ENCODE results near the gene CENPT.
A peak's percentile ranks its signal among the peaks of the same experiment; 100 is the strongest.

The CENPT gene

DNA sequence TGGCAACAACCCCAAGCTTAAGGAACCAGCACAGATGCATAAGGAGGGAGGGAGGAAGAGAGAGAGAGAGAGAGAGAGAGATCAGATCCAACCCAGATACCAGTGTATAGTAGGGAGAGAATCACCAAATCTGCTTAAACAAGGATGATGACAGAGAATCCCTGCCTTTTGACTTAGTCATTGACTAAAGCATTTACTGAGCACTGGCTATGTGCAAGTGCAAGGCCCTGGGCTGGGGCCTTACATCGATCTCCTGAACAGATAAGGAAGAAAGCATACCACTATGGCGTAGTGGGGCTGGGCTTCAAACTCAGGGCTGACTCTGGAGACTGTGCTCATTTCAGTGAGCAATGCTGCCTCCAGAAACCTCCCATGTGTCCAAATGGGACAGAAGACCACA is 25.0 kb downstream of the CENPT start:
- no peak overlapping the region for H3K4me3 ChIP-seq (ENCODE audit: control insufficient read depth, low read depth, low read length)
- no peak for DNase-seq (ENCODE audit: low read depth)
- TF ChIP-seq, protein P1, sequence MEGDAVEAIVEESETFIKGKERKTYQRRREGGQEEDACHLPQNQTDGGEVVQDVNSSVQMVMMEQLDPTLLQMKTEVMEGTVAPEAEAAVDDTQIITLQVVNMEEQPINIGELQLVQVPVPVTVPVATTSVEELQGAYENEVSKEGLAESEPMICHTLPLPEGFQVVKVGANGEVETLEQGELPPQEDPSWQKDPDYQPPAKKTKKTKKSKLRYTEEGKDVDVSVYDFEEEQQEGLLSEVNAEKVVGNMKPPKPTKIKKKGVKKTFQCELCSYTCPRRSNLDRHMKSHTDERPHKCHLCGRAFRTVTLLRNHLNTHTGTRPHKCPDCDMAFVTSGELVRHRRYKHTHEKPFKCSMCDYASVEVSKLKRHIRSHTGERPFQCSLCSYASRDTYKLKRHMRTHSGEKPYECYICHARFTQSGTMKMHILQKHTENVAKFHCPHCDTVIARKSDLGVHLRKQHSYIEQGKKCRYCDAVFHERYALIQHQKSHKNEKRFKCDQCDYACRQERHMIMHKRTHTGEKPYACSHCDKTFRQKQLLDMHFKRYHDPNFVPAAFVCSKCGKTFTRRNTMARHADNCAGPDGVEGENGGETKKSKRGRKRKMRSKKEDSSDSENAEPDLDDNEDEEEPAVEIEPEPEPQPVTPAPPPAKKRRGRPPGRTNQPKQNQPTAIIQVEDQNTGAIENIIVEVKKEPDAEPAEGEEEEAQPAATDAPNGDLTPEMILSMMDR (IDR thresholded peaks at IDR 0.05; ENCODE audit: control insufficient read depth, insufficient read depth, low read depth, low read length, missing control alignments) = no peak

DNA sequence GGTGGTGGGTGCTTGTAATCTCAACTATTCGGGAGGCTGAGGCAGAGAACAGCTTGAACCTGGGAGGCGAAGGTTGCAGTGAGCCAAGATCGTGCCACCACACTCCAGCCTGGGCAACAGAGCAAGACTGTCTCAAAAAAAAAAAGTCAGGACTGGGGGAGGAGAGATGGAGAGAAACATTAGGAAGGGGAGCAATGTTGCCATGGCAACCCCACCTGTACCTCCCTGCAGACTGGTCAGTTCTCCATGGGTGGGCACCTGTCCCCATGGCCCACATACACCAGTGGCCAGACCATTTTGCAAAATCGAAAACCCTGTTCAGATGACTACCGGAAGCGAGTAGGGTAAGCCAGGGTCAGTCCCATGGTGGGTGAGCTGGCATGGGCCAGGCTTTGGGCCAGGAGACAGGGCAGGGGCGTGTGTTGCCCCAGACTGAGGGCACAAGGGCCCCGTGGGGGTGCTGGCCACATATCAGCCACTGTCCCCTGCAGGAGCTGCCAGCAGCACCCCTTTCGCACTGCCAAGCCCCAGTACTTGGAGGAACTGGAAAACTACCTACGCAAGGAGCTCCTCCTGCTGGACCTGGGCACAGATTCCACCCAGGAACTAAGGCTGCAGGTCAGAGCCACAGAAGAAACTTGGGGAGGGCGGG is 26.8 kb downstream of the CENPT start:
- TF ChIP-seq, protein P1 (IDR thresholded peaks at IDR 0.05; ENCODE audit: control insufficient read depth, insufficient read depth, low read depth, low read length, missing control alignments) = no peak
- no peak for DNase-seq (ENCODE audit: low read depth)
- H3K4me3 ChIP-seq (ENCODE audit: control insufficient read depth, low read depth, low read length) = no peak overlapping the region

DNA sequence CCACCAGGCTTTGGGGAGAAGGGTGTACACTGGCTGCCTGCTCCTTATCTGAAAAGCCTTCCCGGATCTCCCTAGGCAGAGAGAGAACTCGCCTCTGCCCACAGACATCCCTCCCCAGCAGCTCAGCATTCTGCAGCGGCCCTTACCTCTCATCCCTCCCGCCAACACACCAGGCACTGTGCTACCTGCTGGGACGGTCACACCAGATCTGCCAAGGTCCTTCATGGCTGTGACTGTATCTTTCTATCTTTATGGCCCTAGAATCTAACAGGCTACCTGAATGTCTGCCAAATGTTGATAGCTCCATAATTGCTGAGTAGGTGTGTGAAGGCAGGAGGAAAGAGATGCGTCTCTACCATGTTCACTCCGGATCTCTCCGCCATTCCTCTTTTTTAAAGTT is 32.9 kb downstream of the CENPT start:
- H3K4me3 ChIP-seq (ENCODE audit: control insufficient read depth, low read depth, low read length) = no peak overlapping the region
- no peak for DNase-seq (ENCODE audit: low read depth)
- TF ChIP-seq, protein P1 (IDR thresholded peaks at IDR 0.05; ENCODE audit: control insufficient read depth, insufficient read depth, low read depth, low read length, missing control alignments) = no peak

DNA sequence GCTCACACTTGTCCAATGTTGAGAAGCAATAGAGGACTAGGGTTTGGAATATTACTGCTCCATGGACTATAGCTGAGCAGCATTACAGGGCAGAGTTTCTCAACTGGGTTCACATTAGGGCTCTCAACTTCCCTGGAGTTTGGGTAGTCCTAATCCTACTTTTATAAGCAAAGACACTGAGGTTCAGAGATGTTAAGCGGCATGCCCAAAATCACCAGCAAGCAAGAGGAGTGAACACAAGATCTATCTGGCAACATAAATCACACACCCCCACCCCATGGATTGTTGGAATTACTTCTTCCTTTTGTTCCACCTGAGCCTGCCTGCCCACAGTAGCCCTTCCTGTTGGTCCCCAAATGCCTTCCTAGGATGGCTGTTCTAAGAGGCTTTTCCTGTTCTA is 35.6 kb downstream of the CENPT start:
- no peak overlapping the region for H3K4me3 ChIP-seq (ENCODE audit: control insufficient read depth, low read depth, low read length)
- no peak for DNase-seq (ENCODE audit: low read depth)
- TF ChIP-seq, protein P1 (IDR thresholded peaks at IDR 0.05; ENCODE audit: control insufficient read depth, insufficient read depth, low read depth, low read length, missing control alignments) = no peak

DNA sequence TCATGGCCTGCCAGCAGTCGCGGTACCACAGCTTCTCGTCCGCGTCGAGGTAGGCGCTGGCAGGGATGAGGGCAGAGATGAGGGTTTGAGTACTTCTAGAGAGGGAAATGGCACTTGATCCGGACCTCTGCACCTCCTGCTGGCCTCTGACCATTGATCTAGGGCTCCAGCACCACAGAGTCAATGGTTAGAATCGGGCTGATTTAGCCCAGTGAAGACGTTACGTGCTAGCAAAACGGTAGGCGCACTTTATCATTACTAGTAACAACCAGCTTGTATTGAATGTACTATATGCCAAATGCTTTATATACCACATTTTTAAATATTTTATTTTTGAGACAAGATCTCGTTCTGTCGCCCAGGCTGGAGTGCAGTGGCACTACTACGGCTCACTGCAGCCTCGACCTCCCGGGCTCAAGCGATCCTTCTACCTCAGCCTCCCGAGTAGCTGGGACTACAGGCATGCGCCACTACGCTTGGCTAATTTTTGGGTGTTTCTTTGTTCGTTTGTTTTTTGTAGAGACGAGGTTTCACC is 40.3 kb downstream of the CENPT start:
- TF ChIP-seq, protein P1 (IDR thresholded peaks at IDR 0.05; ENCODE audit: control insufficient read depth, insufficient read depth, low read depth, low read length, missing control alignments) = peak; percentile 28
- H3K4me3 ChIP-seq (ENCODE audit: control insufficient read depth, low read depth, low read length) = peak overlapping the region; percentile 89

DNA sequence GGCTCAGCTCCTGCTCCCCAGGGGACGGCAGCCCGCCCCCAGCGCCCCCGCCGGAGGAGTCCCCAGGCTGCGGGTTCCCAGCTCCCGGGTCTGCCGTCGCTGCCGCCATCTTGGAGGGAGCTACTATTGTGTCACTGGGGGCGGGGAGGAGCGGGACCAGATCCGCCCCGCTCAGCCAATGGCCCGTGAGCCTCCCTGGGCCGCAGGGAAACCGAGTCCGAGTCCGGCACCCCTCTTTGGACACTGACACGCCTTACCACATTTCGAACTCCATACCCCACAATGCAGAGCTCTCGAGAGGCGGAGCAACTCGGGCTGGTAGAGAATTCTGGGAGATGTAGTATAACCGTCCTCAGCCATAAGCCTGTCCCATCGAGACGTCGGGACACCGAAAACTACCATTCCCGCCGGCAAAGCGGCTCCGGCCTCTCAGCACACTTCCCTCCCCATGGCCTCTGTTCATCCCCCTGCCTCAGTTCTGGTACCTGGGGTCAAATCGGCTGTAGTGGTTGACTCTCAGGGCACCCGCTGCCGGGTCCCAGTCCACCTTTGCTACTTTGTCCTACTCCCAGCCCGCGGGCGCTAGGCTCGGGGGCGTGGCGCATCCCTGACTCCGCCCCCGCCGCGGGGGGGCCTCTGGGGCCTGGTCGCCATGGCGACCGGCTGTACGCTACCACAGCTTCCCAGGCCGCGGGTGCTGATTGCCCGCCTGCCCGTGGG is 40.9 kb downstream of the CENPT start, which contains the start of the genes RANBP10 and TSNAXIP1:
RANBP10 (minus strand) TSS at position 133 of the 720 bp plus-strand sequence; CDS start at position 109, 24 bp downstream.
TSNAXIP1 (plus strand) TSS at position 462 of the 720 bp plus-strand sequence. CDS start 261 bp downstream, outside the sequence.
- TF ChIP-seq, protein P1 (IDR thresholded peaks at IDR 0.05; ENCODE audit: control insufficient read depth, insufficient read depth, low read depth, low read length, missing control alignments) = no peak
- H3K4me3 ChIP-seq (ENCODE audit: control insufficient read depth, low read depth, low read length) = peak within 1 kb of the TSS; percentile 89
- DNase-seq (ENCODE audit: low read depth) = peak; percentile 96

More for the DNA sequence above, 40.3 kb downstream of the CENPT start:
- no peak for DNase-seq (ENCODE audit: low read depth)

Measured in AG09309 (cell line).